NT2/D1 (cell line): ENCODE data around the gene SCAP.

Experiments used
- DNase-seq: peaks from one replicate; pipeline ENCODE4 v3.0.0-alpha.2; 2011; ENCODE audit warnings: low read depth, low spot score
- H3K27me3 ChIP-seq: 2 replicates; pipeline ENCODE4 v1.6.0; 2011; ENCODE audit warnings: mild to moderate bottlenecking; ENCODE audit not compliant: insufficient read length, insufficient read depth
- H3K36me3 ChIP-seq: 2 replicates; pipeline ENCODE4 v1.6.1; 2011; ENCODE audit warnings: mild to moderate bottlenecking, low read length, mixed read lengths; ENCODE audit not compliant: insufficient read depth, insufficient read length
- H3K4me1 ChIP-seq: 2 replicates; pipeline ENCODE4 v1.5.1; 2011; ENCODE audit not compliant: insufficient read depth, insufficient read length
- H3K4me3 ChIP-seq: 2 replicates; pipeline ENCODE4 v1.5.1; 2011; ENCODE audit warnings: low read depth; ENCODE audit not compliant: insufficient read length
- H3K9ac ChIP-seq: 2 replicates; pipeline ENCODE4 v1.6.0; 2011; ENCODE audit warnings: low read depth; ENCODE audit not compliant: insufficient read length
- H3K9me3 ChIP-seq: 2 replicates; pipeline ENCODE4 v1.5.1; 2011; ENCODE audit warnings: mild to moderate bottlenecking, low read length; ENCODE audit not compliant: insufficient read depth
- SUZ12 ChIP-seq: IDR thresholded peaks from 2 replicates; pipeline ENCODE4 v1.6.1; 2011; ENCODE audit not compliant: insufficient read length, insufficient read depth; ENCODE audit errors: extremely low read depth
- YY1 ChIP-seq: IDR thresholded peaks from 2 replicates; pipeline ENCODE4 v1.6.1; 2011; ENCODE audit not compliant: insufficient read length, insufficient read depth
- ZNF274 ChIP-seq: IDR thresholded peaks from 2 replicates; pipeline ENCODE4 v1.6.1; 2011; ENCODE audit warnings: mild to moderate bottlenecking, low read depth, low read length

Gene SCAP

DNA sequence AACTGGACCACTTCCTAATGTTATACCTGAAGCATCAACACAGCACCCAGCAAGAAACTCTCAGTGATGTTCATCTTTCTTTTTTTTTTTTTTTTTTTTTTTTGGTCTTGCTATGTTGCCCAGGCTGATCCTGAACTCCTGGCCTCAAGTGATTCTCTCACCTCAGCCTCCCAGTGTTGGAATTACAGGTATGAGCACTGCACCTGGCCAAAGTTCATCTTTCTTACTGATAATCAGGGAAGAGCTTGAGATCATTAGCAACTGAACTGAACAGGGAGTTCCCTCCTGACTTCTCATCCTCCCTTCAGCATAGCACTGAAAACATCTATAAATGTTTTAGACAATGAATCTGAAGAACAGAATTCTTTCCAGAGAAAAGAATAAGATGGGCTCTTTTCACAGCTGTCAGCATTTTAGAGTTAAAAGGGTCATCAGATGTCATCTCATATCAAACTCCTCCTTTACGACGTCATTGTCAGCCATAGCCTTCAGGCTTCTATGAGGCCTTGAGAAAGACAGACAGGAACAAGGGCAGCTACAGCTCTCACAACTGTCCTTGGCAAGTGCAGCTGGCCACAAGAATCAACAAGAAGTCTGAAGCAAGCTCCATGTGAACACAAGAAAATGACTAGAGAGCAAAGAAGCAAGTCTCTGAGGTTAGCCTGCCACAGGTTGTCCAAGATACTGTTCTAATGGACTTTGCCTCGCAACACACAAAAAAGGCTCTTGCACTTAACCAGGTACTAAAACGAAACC is 33.8 kb downstream of the SCAP start:
- DNase-seq: no peak
- no peak overlapping the region for H3K4me3 ChIP-seq
- no peaks in the 10 kb centered on the region for H3K9me3 ChIP-seq
- no peaks in the 10 kb centered on the region for H3K27me3 ChIP-seq
- peaks cover 33% of the 10 kb centered on the region for H3K36me3 ChIP-seq
- H3K4me1 ChIP-seq: peaks cover 3% of the 10 kb centered on the region
- TF ChIP-seq SUZ12 (no peak), ZNF274 (no peak), YY1 (no peak)
- H3K9ac ChIP-seq: no peak overlapping the region

DNA sequence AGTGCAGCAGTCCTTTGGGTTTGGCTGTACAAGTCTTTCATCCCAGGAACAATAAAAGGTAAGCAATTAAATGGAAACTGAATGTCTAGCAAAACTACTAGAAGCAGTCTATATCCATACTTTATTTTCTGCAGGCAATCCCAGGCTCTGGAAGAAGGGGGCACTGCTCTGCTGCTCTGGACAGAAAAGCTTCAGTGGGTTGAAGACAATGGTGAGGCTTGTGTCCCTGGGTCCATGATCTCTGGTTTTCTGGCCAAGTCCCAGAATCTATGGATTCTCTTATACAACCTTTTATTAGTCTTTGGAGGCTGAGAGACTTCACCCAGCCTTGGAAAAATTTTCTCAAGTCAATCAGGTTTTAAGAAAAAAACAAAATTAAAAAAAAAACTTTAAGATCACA is 35.6 kb downstream of the SCAP start:
- Histone ChIP-seq H3K4me1 (peaks cover 3% of the 10 kb centered on the region), H3K4me3 (no peak overlapping the region), H3K36me3 (peaks cover 36% of the 10 kb centered on the region), H3K9ac (no peak overlapping the region), H3K27me3 (no peaks in the 10 kb centered on the region), H3K9me3 (no peaks in the 10 kb centered on the region)
- no peak for DNase-seq
- TF ChIP-seq SUZ12 (no peak), YY1 (no peak), ZNF274 (no peak)

DNA sequence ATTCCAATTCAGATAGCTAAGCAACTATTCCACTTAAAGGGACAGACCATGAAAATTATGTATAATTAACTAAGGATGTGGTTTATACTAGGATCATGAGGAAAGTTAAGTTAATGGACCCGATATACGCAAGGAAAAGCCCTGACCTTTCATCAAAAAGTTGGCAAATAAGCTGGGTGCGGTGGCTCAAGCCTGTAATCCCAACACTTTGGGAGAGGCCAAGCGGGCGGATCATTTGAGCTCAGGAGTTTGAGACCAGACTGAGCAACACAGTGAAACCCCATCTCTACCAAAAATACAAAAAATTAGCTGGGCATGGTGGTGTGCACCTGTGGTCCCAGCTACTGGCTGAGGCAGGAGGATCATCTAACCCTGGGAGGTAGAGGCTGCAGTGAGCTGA is 39.6 kb downstream of the SCAP start:
- Histone ChIP-seq H3K9me3 (no peaks in the 10 kb centered on the region), H3K36me3 (peaks cover 53% of the 10 kb centered on the region), H3K4me3 (no peak overlapping the region), H3K27me3 (no peaks in the 10 kb centered on the region), H3K9ac (no peak overlapping the region), H3K4me1 (no peaks in the 10 kb centered on the region)
- TF ChIP-seq ZNF274 (no peak), YY1 (no peak), SUZ12 (no peak)
- no peak for DNase-seq

DNA sequence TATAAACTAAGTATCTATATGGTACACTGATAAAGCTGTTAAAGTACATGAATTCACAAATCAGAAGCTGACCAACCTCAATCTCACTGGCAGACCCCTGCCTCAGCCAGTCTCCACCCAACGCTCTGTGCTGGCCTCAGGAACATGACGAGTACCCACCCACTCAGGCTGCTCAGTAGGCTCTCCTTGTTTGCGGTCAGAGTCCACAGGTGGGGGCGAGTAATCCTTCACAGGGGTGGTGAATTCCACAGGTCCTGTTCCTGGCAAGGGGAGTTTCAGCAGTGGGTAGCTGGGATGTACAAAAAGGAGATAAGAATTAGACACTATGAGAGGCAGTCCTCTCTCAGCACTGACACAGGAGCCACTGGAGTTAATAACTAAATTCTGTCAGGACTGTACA is 40.9 kb downstream of the SCAP start:
- H3K4me1 ChIP-seq: no peaks in the 10 kb centered on the region
- H3K36me3 ChIP-seq: peaks cover 55% of the 10 kb centered on the region
- H3K9ac ChIP-seq: no peak overlapping the region
- TF ChIP-seq YY1 (no peak), SUZ12 (no peak), ZNF274 (no peak)
- no peak for DNase-seq
- H3K27me3 ChIP-seq: no peaks in the 10 kb centered on the region
- H3K9me3 ChIP-seq: no peaks in the 10 kb centered on the region
- H3K4me3 ChIP-seq: no peak overlapping the region

DNA sequence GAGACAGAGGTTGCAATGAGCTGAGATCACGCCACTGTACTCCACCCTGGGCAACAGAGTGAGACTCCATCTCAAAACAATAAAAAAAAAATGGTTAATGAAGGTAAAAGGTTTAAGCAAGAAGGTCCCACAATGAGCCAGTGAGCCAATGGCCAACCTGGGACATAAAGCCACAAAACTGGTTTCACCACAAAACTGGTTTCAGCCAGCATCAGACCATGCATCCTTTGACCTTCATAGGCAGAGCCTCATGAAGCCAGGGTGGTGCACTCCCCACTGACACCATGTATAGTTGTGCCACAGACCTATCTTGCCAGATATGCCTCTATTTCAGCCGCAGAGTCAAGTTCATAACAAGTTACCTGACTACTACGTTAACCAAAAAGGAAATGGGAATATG is 41.9 kb downstream of the SCAP start:
- peaks cover 47% of the 10 kb centered on the region for H3K36me3 ChIP-seq
- DNase-seq: no peak
- TF ChIP-seq YY1 (no peak), SUZ12 (no peak), ZNF274 (no peak)
- no peaks in the 10 kb centered on the region for H3K4me1 ChIP-seq
- H3K9me3 ChIP-seq: no peaks in the 10 kb centered on the region
- no peak overlapping the region for H3K4me3 ChIP-seq
- no peak overlapping the region for H3K9ac ChIP-seq
- H3K27me3 ChIP-seq: no peaks in the 10 kb centered on the region

DNA sequence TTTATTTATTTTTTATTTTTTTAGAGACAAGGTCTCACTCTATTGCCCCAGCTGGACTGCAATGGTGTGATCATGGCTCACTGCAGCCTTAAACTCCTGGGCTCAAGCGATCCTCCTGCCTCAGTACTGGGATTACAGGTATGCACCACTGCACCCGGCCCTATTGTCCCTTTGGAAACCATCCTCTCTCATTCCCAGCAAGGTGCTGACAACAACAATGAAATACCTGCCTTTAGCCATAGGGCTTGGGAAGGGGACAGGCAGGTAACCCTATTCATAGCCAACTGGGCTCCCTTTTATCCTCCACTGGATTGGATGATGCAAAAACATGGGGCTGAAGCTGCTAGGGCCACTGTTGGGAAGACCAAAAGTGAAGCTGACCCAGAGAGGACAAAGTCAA is 43.1 kb downstream of the SCAP start:
- TF ChIP-seq SUZ12 (no peak), YY1 (no peak), ZNF274 (no peak)
- Histone ChIP-seq H3K9me3 (no peaks in the 10 kb centered on the region), H3K4me3 (no peak overlapping the region), H3K9ac (no peak overlapping the region), H3K36me3 (peaks cover 58% of the 10 kb centered on the region), H3K27me3 (no peaks in the 10 kb centered on the region), H3K4me1 (no peaks in the 10 kb centered on the region)
- DNase-seq: no peak

DNA sequence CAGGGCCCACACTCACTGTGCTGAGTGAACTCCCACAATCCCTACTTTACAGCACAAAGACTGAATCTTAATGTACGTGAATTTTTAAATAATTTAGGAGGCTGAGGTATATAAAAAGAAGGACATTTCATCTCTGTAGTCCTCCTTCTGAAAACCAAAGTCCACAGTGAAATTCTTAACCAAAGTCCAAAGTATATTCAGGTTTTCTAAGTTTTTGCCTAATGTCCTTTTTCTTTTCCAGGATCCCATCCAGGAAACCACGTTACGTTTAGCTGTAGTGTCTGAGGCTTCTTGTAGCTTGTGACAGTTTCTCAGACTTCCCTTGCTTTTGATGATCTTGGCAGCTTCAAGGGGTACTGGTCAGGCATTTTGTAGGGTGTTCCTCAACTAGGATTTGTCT is 44.5 kb downstream of the SCAP start:
- Histone ChIP-seq H3K36me3 (peaks cover 69% of the 10 kb centered on the region), H3K9ac (no peak overlapping the region), H3K27me3 (no peaks in the 10 kb centered on the region), H3K9me3 (no peaks in the 10 kb centered on the region), H3K4me1 (no peaks in the 10 kb centered on the region), H3K4me3 (no peak overlapping the region)
- no peak for DNase-seq
- TF ChIP-seq SUZ12 (no peak), YY1 (no peak), ZNF274 (no peak)

DNA sequence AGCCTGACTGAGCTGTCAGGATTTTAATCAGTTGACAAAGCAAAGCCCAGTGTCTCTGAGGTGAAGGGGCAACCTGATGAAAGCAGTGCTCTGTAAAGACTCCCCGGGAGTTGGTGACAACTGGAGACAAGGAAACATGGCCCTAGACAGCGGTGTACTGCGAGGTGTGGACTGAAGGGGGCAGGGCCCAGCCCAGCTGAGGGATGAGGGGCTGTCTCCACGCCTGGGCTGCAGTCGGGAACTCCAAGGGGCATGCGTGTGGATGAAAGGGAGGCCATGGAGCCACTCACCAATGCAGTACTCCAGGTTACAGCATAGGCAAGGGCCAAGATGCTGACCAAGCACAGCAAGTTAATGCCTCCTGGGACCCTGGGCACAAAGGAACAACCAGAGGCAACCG is 45.1 kb downstream of the SCAP start:
- H3K27me3 ChIP-seq: no peaks in the 10 kb centered on the region
- H3K4me1 ChIP-seq: peaks cover under 1% of the 10 kb centered on the region
- no peak for TF ChIP-seq YY1
- no peak for TF ChIP-seq SUZ12
- TF ChIP-seq ZNF274: no peak
- no peak overlapping the region for H3K4me3 ChIP-seq
- H3K9ac ChIP-seq: no peak overlapping the region
- no peak for DNase-seq
- peaks cover 72% of the 10 kb centered on the region for H3K36me3 ChIP-seq
- no peaks in the 10 kb centered on the region for H3K9me3 ChIP-seq
